Measurements from ENCODE around the gene C12orf75. TPM values are rescaled to one million over a fixed set of nuclear protein-coding genes. Genes with fewer than 3 reads are reported as not detected.
A peak's percentile ranks its signal among the peaks of the same experiment; 100 is the strongest.
"Not testable (repeated sequence)": the region's sequence is repeated elsewhere in the genome, so short reads cannot be mapped to it uniquely, and the experiment has no call there.

C12orf75 gene
- total RNA-seq, 1 donor: 3.0 TPM

DNA sequence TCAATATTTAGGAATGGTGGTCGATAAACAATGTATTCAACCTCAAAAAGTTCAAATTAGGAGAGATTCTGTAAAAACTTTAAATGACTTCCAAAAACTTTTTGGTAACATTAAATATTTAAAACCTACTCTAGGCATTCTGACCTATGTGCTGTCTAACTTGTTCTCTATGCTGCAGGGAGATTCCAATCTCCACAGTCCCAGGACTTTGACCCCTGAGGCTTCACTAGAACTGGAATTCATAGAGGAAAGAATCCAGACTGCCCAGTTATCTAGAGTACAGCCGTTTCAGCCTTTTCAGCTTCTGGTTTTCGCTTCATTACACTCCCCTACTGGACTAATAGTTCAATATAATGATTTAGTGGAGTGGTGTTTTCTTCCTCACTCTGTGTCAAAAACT is 21.1 kb upstream of the C12orf75 start:
- DNase-seq (ENCODE audit: low read depth in 2 of 3, low spot score in 2 of 3): not testable (repeated sequence)

DNA sequence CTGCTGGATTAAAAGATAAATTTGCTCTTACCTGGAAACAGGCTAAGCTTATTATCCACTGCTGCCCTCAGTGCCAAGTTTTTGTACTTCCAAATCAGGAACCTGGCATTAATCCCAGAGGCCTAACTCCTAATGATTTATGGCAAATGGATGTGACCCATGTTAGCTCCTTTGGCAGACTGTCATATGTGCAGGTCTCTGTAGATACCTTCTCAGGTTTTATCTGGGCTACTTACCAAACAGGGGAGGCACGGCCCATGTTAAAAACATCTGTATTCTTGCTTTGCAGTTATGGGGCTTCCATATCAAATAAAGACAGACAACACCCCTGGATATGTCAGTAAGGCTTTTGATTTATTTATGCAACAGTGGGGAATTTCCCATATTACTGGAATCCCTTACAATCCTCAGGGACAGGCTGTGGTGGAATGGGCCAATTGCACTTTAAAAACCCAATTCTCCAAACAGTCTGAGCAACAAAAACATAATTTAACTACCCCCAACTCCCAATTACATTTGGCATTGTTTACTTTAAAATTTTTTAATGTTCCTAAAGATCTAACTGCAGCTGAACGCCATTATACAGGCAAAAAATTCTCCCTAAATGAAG is 19.9 kb upstream of the C12orf75 start:
- DNase-seq (ENCODE audit: low read depth in 2 of 3, low spot score in 2 of 3): not testable (repeated sequence)

DNA sequence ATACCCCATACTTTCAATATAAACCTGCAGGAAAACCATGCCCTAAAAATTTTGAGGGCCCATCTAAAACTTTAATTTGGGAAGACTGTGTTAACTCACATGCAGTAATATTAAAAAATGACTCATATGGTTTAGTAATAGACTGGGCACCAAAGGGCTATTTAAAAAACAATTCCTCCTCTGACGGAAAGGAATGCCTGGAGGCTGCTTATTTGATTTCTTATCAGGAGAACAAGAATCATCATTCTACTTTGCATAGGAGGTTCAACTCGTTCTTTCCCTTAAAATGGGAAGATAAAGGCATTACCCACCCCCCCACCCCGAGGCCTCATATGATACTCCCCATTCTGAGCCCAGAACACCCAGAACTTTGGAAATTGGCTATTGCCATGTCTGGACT is 18.6 kb upstream of the C12orf75 start:
- DNase-seq (ENCODE audit: low read depth in 2 of 3, low spot score in 2 of 3): not testable (repeated sequence)

GRCh38 chr12:105313755-105314154 is 16.7 kb upstream of the C12orf75 start:
- not testable (repeated sequence) for DNase-seq (ENCODE audit: low read depth in 2 of 3, low spot score in 2 of 3)

DNA sequence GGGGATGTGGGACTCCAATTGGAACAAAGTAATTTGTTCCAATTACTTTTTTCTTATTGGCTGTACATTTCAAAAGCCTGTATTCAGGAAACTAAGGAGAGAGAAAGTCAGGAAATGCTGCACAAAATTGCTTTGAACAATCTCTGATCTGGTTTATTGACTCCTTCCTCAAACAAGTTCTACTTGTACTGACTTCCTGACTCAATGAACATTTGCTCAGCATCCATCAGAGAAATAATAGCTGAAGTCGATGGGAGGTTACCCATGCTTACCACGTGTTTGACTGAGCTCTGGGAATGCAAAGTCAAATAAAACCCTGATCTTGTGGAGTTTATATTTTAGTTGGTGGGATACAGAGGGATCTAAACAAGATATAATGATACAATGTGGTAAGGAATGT is 15.4 kb upstream of the C12orf75 start:
- DNase-seq (ENCODE audit: low read depth in 2 of 3, low spot score in 2 of 3): no peak

DNA sequence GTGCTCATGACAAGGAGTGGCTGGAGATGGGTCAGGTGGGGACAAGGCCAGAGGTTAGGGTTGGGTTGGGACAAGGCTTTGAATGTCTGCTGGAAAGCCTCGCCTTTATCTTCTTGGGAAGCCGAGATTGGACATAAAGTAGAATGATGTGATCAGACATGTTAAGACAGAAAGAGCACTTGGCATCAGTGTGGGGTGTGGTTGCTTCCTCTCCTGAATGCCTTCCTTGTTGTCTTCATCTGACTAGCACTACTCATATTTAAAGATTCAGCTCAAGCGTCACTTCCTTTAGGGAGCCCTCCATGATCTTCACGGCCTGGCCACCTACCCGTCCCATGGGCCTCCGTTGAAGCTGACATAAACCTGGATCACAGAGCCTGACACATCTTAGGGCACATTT is 14.8 kb upstream of the C12orf75 start:
- DNase-seq (ENCODE audit: low read depth in 2 of 3, low spot score in 2 of 3): no peak

- DNase-seq (ENCODE audit: low read depth in 2 of 3, low spot score in 2 of 3): no peak
Measured at GRCh38 chr12:105316931-105317852, 13.3 kb upstream of the C12orf75 start.

GRCh38 chr12:105317942-105318621 is 12.4 kb upstream of the C12orf75 start:
- DNase-seq (ENCODE audit: low read depth in 2 of 3, low spot score in 2 of 3): no peak

DNA sequence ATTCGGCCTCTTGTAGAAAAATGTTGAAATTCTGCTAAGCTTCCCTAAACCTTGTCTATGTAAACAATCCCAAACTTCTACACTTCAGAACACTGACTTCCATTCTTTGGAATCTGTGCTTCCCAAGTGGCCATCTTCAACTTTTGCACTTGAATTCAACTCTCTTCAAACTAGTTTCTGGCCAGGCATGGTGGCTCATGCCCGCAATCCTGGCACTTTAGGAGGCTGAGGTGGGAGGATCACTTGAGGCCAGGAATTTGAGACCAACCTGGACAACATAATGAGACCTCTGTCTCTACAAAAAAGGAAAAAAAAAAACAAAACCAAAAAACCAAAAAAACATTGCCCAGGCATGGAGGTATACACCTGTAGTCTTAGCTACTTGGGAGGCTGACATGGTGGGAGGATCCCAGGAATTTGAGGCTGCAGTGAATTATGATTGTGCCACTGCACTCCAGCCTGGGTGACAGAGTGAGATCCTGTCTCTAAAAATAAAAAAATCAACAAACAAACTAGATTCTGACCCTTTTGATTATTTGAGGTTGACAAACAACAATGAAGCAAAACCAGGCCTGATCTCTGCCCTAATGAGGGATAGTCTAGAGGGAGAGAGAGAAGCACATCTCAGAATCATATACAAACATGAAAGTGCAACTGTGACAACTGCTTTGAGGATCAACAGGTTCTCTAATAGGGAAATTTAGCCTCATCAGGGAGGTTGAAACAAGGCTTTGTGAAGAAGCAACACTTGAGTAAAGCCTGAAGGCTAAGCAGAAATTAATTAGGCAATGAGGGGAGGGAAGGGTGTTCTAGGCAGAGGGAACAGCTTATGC is 11.6 kb upstream of the C12orf75 start:
- no peak for DNase-seq (ENCODE audit: low read depth in 2 of 3, low spot score in 2 of 3)

- DNase-seq (ENCODE audit: low read depth in 2 of 3, low spot score in 2 of 3): no peak
Measured at GRCh38 chr12:105319691-105320209, 10.7 kb upstream of the C12orf75 start.

DNA sequence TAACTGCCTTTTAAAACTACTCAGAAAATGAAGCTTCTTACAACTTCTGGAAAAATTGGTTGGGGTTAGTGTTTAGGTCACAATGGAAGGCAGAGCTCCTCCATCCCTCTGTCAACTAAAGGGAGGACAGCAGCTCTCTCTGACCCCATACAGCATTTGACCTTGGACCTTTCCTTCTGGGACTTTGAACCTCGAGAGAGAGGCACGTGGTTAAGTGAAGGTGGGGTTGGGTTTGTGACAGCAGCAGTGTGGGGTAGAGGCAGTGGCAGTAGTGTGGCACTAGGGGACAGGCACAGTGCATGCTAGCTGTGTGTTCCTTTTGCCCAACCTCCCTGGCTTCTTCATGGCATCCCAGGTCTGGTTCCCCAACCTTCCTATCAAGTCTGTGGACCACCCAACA is 9.4 kb upstream of the C12orf75 start:
- DNase-seq (ENCODE audit: low read depth in 2 of 3, low spot score in 2 of 3): no peak

DNA sequence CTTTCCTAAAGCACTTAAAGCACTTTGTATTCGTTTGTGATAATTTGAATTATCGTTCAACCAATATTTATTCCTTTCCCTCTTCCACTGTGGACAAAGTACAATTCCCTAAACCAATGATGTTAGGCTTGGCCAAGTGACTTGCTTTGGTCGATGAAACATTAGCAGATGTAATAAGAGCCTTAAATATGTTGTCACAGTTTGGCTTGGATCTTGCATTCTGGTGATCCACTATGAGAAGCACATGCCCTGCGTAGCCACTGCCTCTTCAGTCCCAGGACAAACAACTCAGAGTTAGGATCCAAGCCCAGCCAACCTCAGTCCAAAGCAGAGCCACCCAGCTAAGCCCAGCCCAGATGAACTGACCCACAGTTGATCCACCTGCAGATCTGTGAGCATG is 8.4 kb upstream of the C12orf75 start:
- DNase-seq (ENCODE audit: low read depth in 2 of 3, low spot score in 2 of 3): no peak

GRCh38 chr12:105324704-105325103 is 5.8 kb upstream of the C12orf75 start:
- no peak for DNase-seq (ENCODE audit: low read depth in 2 of 3, low spot score in 2 of 3)

DNA sequence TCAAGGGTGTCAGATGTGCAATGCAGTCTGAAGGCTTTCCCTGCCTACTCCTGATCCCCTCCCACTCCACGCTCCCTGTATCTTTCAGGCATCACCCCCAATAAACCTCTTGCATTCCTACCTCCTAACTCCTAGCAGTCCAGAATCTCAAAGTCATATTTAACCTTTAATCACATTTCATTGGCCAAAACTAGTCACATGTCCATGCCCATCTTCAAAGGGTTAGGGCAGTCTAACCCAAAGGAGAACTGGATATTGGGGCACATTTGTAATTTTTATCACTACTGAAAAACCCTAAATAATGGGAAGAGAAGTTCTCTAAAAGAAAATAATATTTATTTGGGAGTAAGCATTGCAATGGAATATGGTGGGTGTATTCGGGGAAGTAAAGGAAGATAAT is 5.4 kb upstream of the C12orf75 start:
- DNase-seq (ENCODE audit: low read depth in 2 of 3, low spot score in 2 of 3): no peak

DNA sequence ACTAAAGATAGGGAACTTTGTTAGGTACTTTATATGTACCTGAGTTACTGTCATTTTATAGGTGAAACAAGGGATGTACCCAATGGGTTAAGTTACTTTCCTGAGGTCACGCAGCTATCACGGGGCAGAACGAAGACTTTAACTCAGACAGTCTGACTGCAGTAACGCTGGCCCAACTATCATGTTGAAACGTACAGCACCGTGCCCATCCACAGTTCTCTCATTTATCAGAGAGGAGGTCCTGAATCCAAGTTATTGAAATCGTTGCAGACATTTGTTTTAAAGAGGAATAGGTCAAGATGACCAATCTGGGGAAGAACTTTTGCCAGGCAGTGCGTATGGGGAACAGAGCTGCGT is 587 bp upstream of the C12orf75 start:
- no peak for DNase-seq (ENCODE audit: low read depth in 2 of 3, low spot score in 2 of 3)

GRCh38 chr12:105330931-105331804 is 677 bp downstream of the C12orf75 start:
- peak in 2 of 3 donors; percentile 34 to 43 for DNase-seq (ENCODE audit: low read depth in 2 of 3, low spot score in 2 of 3)

- DNase-seq (ENCODE audit: low read depth in 2 of 3, low spot score in 2 of 3): no peak
Measured at GRCh38 chr12:105331805-105332251, 1.3 kb downstream of the C12orf75 start.

DNA sequence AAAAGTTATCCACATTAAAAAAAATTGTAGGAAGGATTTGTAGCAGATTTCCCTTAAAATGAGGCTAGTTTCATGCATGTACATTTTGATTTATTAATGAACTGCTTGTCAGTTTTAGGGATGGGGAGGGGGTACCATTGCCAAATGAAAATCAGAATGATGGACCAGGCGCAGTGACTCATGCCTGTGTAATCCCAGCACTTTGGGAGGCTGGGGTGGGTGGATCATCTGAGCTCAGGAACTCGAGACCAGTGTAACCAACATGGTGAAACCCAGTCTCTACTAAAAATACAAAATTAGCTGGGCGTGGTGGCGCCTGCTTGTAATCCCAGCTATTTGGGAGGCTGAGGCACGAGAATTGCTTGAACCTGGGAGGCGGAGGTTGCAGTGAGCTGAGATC is 1.8 kb downstream of the C12orf75 start:
- not testable (repeated sequence) for DNase-seq (ENCODE audit: low read depth in 2 of 3, low spot score in 2 of 3)

- DNase-seq (ENCODE audit: low read depth in 2 of 3, low spot score in 2 of 3): no peak
Measured at GRCh38 chr12:105332925-105333324, 2.4 kb downstream of the C12orf75 start.

Measured in hematopoietic multipotent progenitor cell (in vitro differentiated cells).